WTC11 (cell line): ENCODE data around the gene GMIP. TPM values are rescaled to one million over a fixed set of nuclear protein-coding genes. Genes with fewer than 3 reads are reported as not detected.
A peak's percentile ranks its signal among the peaks of the same experiment; 100 is the strongest.

ENCODE experiments used
- ATAC-seq: fragments of 200-7000 bp; cut with Tn5 transposase; 2 replicates; pipeline ENCODE4 v1.10.0; 2021; ENCODE audit warnings: mild to moderate bottlenecking, moderate library complexity
- CTCF ChIA-PET: fragments of 300-600 bp; sonication (Branson Sonifier 250); formaldehyde crosslinking; loops from one replicate; lab custom pipeline; 2021; ENCODE audit warnings: antibody characterized with exemption; lab: Charles Lee
- POLR2A ChIA-PET: fragments of 350-600 bp; sonication (Branson Sonifier 250); formaldehyde crosslinking; loops from one replicate; lab custom pipeline; 2021; ENCODE audit warnings: antibody characterized with exemption; lab: Charles Lee
- DNase-seq: peaks from one replicate; pipeline ENCODE4 v3.0.0; 2021; ENCODE audit warnings: low spot score
- H3K27ac Mint-ChIP-seq: 2 replicates; pipeline ENCODE4 v1.8.0; 2021; ENCODE audit warnings: mixed read lengths
- H3K27me3 Mint-ChIP-seq: 2 replicates; pipeline ENCODE4 v1.8.0; 2021; ENCODE audit warnings: low read depth, mild to moderate bottlenecking, moderate library complexity, mixed read lengths
- H3K36me3 Mint-ChIP-seq: 2 replicates; pipeline ENCODE4 v1.8.0; 2021; ENCODE audit warnings: mixed read lengths
- H3K4me1 Mint-ChIP-seq: 2 replicates; pipeline ENCODE4 v1.8.0; 2022; ENCODE audit warnings: mixed read lengths
- H3K4me3 Mint-ChIP-seq: 2 replicates; pipeline ENCODE4 v1.8.0; 2021; ENCODE audit warnings: mild to moderate bottlenecking, moderate library complexity, mixed read lengths
- H3K9me3 Mint-ChIP-seq: 2 replicates; pipeline ENCODE4 v1.8.0; 2021; ENCODE audit warnings: mixed read lengths
- CREM ChIP-seq: sonication (generic); formaldehyde crosslinking; IDR thresholded peaks from 2 replicates; pipeline ENCODE4 v1.8.1; 2022; ENCODE audit warnings: mild to moderate bottlenecking, missing genetic modification reagents, moderate library complexity
- ETV6 ChIP-seq: sonication (generic); formaldehyde crosslinking; IDR thresholded peaks from 2 replicates; pipeline ENCODE4 v1.8.1; 2022; ENCODE audit warnings: mild to moderate bottlenecking, missing genetic modification reagents
- FOXP1 ChIP-seq: sonication (generic); formaldehyde crosslinking; IDR thresholded peaks from 2 replicates; pipeline ENCODE4 v1.8.0; 2022; ENCODE audit warnings: missing genetic modification reagents, mild to moderate bottlenecking, moderate library complexity, borderline replicate concordance
- GABPB1 ChIP-seq: sonication (generic); formaldehyde crosslinking; IDR thresholded peaks from 2 replicates; pipeline ENCODE4 v1.8.1; 2023; ENCODE audit warnings: mild to moderate bottlenecking, missing genetic modification reagents
- GTF2I ChIP-seq: fragments of 250-450 bp; sonication (Bioruptor Pico); conservative IDR thresholded peaks from 2 replicates; pipeline ENCODE4 v1.4.0; 2021; ENCODE audit warnings: mild to moderate bottlenecking
- HMGA2 ChIP-seq: fragments of 250-450 bp; sonication (Bioruptor Pico); IDR thresholded peaks from 2 replicates; pipeline ENCODE4 v1.4.0; 2021; ENCODE audit warnings: mild to moderate bottlenecking, moderate library complexity
- JAZF1 ChIP-seq: fragments of 250-450 bp; sonication (Bioruptor Pico); IDR thresholded peaks from 2 replicates; pipeline ENCODE4 v1.9.0; 2021; ENCODE audit warnings: moderate library complexity, mild to moderate bottlenecking, inconsistent platforms
- MXD4 ChIP-seq: fragments of 250-450 bp; sonication (Bioruptor Pico); IDR thresholded peaks from 2 replicates; pipeline ENCODE4 v1.8.0; 2021; ENCODE audit warnings: mild to moderate bottlenecking, moderate library complexity, borderline replicate concordance
- MYBL2 ChIP-seq: sonication (generic); formaldehyde crosslinking; IDR thresholded peaks from 2 replicates; pipeline ENCODE4 v1.8.1; 2023; ENCODE audit warnings: mild to moderate bottlenecking, moderate library complexity, missing genetic modification reagents
- NFE2L1 ChIP-seq: sonication (generic); formaldehyde crosslinking; IDR thresholded peaks from 2 replicates; pipeline ENCODE4 v1.8.1; 2023; ENCODE audit warnings: missing genetic modification reagents
- SOX15 ChIP-seq: fragments of 250-450 bp; sonication (Bioruptor Pico); IDR thresholded peaks from 2 replicates; pipeline ENCODE4 v1.9.0; 2021; ENCODE audit warnings: mild to moderate bottlenecking
- SP1 ChIP-seq: sonication (generic); formaldehyde crosslinking; conservative IDR thresholded peaks from 2 replicates; pipeline ENCODE4 v1.8.1; 2022; ENCODE audit warnings: missing genetic modification reagents
- ZNF138 ChIP-seq: sonication (generic); formaldehyde crosslinking; conservative IDR thresholded peaks from 2 replicates; pipeline ENCODE4 v1.8.1; 2022; ENCODE audit warnings: mild to moderate bottlenecking, moderate library complexity, missing genetic modification reagents
- ZNF232 ChIP-seq: sonication (generic); formaldehyde crosslinking; IDR thresholded peaks from 2 replicates; pipeline ENCODE4 v1.8.0; 2022; ENCODE audit warnings: mild to moderate bottlenecking, missing genetic modification reagents
- ZNF396 ChIP-seq: fragments of 250-450 bp; sonication (Bioruptor Pico); IDR thresholded peaks from 2 replicates; pipeline ENCODE4 v1.8.0; 2021; ENCODE audit warnings: mild to moderate bottlenecking, moderate library complexity, borderline replicate concordance
- total RNA-seq: library from RNA; stranded (reverse); gene quantifications from 3 replicates; pipeline ENCODE4 v1.2.3, GENCODE V29; 2021
- TF ChIP-seq, protein P1 (sequence below): sonication (generic); formaldehyde crosslinking; IDR thresholded peaks from 2 replicates; pipeline ENCODE4 v1.8.0; 2023; ENCODE audit warnings: missing genetic modification reagents, mild to moderate bottlenecking, borderline replicate concordance
- TF ChIP-seq, protein P2 (sequence below): sonication (generic); formaldehyde crosslinking; IDR thresholded peaks from 2 replicates; pipeline ENCODE4 v1.8.1; 2023; ENCODE audit warnings: mild to moderate bottlenecking, missing genetic modification reagents, moderate library complexity
- TF ChIP-seq, protein P3 (sequence below): fragments of 250-450 bp; sonication (Bioruptor Pico); IDR thresholded peaks from 2 replicates; pipeline ENCODE4 v1.9.0; 2021; ENCODE audit warnings: mild to moderate bottlenecking
- TF ChIP-seq, protein P4 (sequence below): fragments of 250-450 bp; sonication (Bioruptor Pico); IDR thresholded peaks from 2 replicates; pipeline ENCODE4 v2.1.2; 2022; ENCODE audit warnings: mild to moderate bottlenecking, moderate library complexity
- TF ChIP-seq, protein P5 (sequence below): sonication (generic); formaldehyde crosslinking; IDR thresholded peaks from 2 replicates; pipeline ENCODE4 v1.8.0; 2022; ENCODE audit warnings: mild to moderate bottlenecking, missing genetic modification reagents
- TF ChIP-seq, protein P6 (sequence below): fragments of 250-450 bp; sonication (Bioruptor Pico); IDR thresholded peaks from 2 replicates; pipeline ENCODE4 v1.9.0; 2021; ENCODE audit warnings: mild to moderate bottlenecking, borderline replicate concordance
- TF ChIP-seq, protein P7 (sequence below): sonication (generic); formaldehyde crosslinking; IDR thresholded peaks from 2 replicates; pipeline ENCODE4 v1.8.1; 2022; ENCODE audit warnings: low read depth, mild to moderate bottlenecking, moderate library complexity, missing genetic modification reagents, borderline replicate concordance
- TF ChIP-seq, protein P8 (sequence below): sonication (generic); formaldehyde crosslinking; IDR thresholded peaks from 2 replicates; pipeline ENCODE4 v1.8.1; 2023; ENCODE audit warnings: mild to moderate bottlenecking, missing genetic modification reagents

The GMIP gene
- total RNA-seq, 1 experiment from 2014 or later, result 23.0 TPM

DNA sequence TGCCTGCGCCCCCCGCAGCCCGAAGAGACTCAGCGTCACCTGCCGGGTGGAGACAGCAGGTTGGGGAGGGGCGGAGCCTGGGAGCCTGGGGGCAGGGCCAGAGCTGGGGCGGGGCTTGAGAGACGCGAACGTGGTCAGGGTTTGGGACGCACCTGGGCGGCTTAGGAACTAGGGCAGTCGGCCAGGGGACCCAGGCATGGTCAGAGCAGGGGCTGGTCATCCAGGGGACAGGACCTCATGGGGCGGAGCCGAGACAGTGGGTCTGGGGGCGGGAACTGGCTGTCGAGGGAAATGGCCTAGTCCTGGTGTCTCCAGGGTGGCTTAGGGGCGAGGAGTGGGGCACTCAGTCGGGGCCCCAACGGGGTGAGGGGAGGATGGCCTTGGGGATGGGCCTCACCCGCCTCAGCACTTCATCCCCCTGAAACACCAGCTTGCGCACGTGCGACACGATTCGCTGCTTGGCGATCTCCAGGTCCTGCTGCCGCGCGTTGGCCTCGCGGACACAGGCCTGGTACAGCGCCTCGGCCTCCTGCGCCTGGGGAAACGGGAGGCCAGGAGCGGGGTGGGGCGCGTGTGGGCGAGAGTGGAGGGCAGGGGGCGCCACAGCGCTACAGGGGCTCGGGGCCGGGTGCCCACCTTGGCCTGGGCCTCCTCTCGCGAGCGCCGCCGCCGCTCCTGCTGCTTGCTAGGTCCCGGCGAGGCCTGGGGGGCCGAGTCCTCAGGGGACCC is 5.8 kb downstream of the GMIP start:
- ChIA-PET POLR2A (interaction anchor here (1.3 to 1.6 kb wide), 2 partner anchors 9 to 27 kb away, joined by 3 to 7 read pairs; partner anchors contain the start of gene LPAR2), CTCF (interaction anchor here (0.6 to 1.6 kb wide), 8 partner anchors 10 to 122 kb away, joined by 3 to 10 read pairs (median 5); partner anchors contain the start of genes LPAR2 and NDUFA13)
- Mint-ChIP-seq H3K36me3 (peaks cover 16% of the 10 kb centered on the region), H3K4me1 (peaks cover 11% of the 10 kb centered on the region), H3K27ac (no peak overlapping the region), H3K27me3 (peaks cover 2% of the 10 kb centered on the region; the same call in 1 of the 2 replicates), H3K9me3 (no peaks in the 10 kb centered on the region), H3K4me3 (peak overlapping the region; percentile 52)
- ATAC-seq, result peak; percentile 96
- peak; percentile 94 for DNase-seq
- TF ChIP-seq GTF2I (CRISPR knock-in tag) (no peak), HMGA2 (CRISPR knock-in tag) (no peak), MXD4 (CRISPR knock-in tag) (no peak), GABPB1 (CRISPR knock-in tag) (no peak), CREM (CRISPR knock-in tag) (no peak), NFE2L1 (peak; percentile 43; the same call in 1 of the 2 replicates), SOX15 (CRISPR knock-in tag) (no peak), JAZF1 (CRISPR knock-in tag) (no peak), ZNF396 (CRISPR knock-in tag) (no peak), FOXP1 (CRISPR knock-in tag) (peak; percentile 38), ETV6 (CRISPR knock-in tag) (0 out of 2 replicates have a peak, but pooled peaks have one; percentile 22), MYBL2 (CRISPR knock-in tag) (no peak), ZNF232 (CRISPR knock-in tag) (no peak), ZNF138 (CRISPR knock-in tag) (0 out of 2 replicates have a peak, but pooled peaks have one; percentile 21), SP1 (CRISPR knock-in tag) (peak; percentile 69)
- TF ChIP-seq, protein P1, sequence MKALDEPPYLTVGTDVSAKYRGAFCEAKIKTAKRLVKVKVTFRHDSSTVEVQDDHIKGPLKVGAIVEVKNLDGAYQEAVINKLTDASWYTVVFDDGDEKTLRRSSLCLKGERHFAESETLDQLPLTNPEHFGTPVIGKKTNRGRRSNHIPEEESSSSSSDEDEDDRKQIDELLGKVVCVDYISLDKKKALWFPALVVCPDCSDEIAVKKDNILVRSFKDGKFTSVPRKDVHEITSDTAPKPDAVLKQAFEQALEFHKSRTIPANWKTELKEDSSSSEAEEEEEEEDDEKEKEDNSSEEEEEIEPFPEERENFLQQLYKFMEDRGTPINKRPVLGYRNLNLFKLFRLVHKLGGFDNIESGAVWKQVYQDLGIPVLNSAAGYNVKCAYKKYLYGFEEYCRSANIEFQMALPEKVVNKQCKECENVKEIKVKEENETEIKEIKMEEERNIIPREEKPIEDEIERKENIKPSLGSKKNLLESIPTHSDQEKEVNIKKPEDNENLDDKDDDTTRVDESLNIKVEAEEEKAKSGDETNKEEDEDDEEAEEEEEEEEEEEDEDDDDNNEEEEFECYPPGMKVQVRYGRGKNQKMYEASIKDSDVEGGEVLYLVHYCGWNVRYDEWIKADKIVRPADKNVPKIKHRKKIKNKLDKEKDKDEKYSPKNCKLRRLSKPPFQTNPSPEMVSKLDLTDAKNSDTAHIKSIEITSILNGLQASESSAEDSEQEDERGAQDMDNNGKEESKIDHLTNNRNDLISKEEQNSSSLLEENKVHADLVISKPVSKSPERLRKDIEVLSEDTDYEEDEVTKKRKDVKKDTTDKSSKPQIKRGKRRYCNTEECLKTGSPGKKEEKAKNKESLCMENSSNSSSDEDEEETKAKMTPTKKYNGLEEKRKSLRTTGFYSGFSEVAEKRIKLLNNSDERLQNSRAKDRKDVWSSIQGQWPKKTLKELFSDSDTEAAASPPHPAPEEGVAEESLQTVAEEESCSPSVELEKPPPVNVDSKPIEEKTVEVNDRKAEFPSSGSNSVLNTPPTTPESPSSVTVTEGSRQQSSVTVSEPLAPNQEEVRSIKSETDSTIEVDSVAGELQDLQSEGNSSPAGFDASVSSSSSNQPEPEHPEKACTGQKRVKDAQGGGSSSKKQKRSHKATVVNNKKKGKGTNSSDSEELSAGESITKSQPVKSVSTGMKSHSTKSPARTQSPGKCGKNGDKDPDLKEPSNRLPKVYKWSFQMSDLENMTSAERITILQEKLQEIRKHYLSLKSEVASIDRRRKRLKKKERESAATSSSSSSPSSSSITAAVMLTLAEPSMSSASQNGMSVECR (CRISPR knock-in tag), result 0 out of 2 replicates have a peak, but pooled peaks have one; percentile 17
- TF ChIP-seq, protein P2, sequence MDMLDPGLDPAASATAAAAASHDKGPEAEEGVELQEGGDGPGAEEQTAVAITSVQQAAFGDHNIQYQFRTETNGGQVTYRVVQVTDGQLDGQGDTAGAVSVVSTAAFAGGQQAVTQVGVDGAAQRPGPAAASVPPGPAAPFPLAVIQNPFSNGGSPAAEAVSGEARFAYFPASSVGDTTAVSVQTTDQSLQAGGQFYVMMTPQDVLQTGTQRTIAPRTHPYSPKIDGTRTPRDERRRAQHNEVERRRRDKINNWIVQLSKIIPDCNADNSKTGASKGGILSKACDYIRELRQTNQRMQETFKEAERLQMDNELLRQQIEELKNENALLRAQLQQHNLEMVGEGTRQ, result no peak
- TF ChIP-seq, protein P3, sequence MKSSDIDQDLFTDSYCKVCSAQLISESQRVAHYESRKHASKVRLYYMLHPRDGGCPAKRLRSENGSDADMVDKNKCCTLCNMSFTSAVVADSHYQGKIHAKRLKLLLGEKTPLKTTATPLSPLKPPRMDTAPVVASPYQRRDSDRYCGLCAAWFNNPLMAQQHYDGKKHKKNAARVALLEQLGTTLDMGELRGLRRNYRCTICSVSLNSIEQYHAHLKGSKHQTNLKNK (CRISPR knock-in tag), result no peak
- TF ChIP-seq, protein P4, sequence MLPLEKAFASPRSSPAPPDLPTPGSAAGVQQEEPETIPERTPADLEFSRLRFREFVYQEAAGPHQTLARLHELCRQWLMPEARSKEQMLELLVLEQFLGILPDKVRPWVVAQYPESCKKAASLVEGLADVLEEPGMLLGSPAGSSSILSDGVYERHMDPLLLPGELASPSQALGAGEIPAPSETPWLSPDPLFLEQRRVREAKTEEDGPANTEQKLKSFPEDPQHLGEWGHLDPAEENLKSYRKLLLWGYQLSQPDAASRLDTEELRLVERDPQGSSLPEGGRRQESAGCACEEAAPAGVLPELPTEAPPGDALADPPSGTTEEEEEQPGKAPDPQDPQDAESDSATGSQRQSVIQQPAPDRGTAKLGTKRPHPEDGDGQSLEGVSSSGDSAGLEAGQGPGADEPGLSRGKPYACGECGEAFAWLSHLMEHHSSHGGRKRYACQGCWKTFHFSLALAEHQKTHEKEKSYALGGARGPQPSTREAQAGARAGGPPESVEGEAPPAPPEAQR (CRISPR knock-in tag), result no peak
- TF ChIP-seq, protein P5, sequence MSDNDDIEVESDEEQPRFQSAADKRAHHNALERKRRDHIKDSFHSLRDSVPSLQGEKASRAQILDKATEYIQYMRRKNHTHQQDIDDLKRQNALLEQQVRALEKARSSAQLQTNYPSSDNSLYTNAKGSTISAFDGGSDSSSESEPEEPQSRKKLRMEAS, result 0 out of 2 replicates have a peak, but pooled peaks have one; percentile 41
- TF ChIP-seq, protein P6, sequence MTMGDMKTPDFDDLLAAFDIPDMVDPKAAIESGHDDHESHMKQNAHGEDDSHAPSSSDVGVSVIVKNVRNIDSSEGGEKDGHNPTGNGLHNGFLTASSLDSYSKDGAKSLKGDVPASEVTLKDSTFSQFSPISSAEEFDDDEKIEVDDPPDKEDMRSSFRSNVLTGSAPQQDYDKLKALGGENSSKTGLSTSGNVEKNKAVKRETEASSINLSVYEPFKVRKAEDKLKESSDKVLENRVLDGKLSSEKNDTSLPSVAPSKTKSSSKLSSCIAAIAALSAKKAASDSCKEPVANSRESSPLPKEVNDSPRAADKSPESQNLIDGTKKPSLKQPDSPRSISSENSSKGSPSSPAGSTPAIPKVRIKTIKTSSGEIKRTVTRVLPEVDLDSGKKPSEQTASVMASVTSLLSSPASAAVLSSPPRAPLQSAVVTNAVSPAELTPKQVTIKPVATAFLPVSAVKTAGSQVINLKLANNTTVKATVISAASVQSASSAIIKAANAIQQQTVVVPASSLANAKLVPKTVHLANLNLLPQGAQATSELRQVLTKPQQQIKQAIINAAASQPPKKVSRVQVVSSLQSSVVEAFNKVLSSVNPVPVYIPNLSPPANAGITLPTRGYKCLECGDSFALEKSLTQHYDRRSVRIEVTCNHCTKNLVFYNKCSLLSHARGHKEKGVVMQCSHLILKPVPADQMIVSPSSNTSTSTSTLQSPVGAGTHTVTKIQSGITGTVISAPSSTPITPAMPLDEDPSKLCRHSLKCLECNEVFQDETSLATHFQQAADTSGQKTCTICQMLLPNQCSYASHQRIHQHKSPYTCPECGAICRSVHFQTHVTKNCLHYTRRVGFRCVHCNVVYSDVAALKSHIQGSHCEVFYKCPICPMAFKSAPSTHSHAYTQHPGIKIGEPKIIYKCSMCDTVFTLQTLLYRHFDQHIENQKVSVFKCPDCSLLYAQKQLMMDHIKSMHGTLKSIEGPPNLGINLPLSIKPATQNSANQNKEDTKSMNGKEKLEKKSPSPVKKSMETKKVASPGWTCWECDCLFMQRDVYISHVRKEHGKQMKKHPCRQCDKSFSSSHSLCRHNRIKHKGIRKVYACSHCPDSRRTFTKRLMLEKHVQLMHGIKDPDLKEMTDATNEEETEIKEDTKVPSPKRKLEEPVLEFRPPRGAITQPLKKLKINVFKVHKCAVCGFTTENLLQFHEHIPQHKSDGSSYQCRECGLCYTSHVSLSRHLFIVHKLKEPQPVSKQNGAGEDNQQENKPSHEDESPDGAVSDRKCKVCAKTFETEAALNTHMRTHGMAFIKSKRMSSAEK (CRISPR knock-in tag), result no peak
- TF ChIP-seq, protein P7, sequence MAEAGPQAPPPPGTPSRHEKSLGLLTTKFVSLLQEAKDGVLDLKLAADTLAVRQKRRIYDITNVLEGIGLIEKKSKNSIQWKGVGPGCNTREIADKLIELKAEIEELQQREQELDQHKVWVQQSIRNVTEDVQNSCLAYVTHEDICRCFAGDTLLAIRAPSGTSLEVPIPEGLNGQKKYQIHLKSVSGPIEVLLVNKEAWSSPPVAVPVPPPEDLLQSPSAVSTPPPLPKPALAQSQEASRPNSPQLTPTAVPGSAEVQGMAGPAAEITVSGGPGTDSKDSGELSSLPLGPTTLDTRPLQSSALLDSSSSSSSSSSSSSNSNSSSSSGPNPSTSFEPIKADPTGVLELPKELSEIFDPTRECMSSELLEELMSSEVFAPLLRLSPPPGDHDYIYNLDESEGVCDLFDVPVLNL (CRISPR knock-in tag), result no peak
- TF ChIP-seq, protein P8, sequence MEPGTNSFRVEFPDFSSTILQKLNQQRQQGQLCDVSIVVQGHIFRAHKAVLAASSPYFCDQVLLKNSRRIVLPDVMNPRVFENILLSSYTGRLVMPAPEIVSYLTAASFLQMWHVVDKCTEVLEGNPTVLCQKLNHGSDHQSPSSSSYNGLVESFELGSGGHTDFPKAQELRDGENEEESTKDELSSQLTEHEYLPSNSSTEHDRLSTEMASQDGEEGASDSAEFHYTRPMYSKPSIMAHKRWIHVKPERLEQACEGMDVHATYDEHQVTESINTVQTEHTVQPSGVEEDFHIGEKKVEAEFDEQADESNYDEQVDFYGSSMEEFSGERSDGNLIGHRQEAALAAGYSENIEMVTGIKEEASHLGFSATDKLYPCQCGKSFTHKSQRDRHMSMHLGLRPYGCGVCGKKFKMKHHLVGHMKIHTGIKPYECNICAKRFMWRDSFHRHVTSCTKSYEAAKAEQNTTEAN, result peak; percentile 28; the same call in 1 of the 2 replicates
